Liver (tissue), 3 donors: ENCODE data around the gene ABCA4.

Experiments used
- FOXA1 ChIP-seq: IDR thresholded peaks from 2 replicates; pipeline ENCODE4 v1.6.1; 2016; ENCODE audit warnings: antibody characterized with exemption
- GABPA ChIP-seq, 2 donors: IDR thresholded peaks in 1 of 2; conservative IDR thresholded peaks in 1 of 2; 2 replicates each; pipeline ENCODE4 v1.6.1; 2016; ENCODE audit warnings: antibody characterized with exemption in 2 of 2, mild to moderate bottlenecking in 1 of 2, moderate library complexity in 1 of 2
- HNF4G ChIP-seq: IDR thresholded peaks from 2 replicates; pipeline ENCODE4 v1.6.1; 2016; ENCODE audit warnings: antibody characterized with exemption
- JUND ChIP-seq, 2 donors: IDR thresholded peaks; 2 replicates each; pipeline ENCODE4 v1.6.1; 2016; ENCODE audit warnings: antibody characterized with exemption in 2 of 2
- RAD21 ChIP-seq, 2 donors: IDR thresholded peaks; 2 replicates each; pipeline ENCODE4 v1.6.1; 2016; ENCODE audit warnings: antibody characterized with exemption in 2 of 2, mild to moderate bottlenecking in 2 of 2
- RXRA ChIP-seq, 2 donors: IDR thresholded peaks; 2 replicates each; pipeline ENCODE4 v1.6.1; 2017 to 2018; ENCODE audit warnings: antibody characterized with exemption in 2 of 2, mild to moderate bottlenecking in 1 of 2
- SP1 ChIP-seq: IDR thresholded peaks from 2 replicates; pipeline ENCODE4 v1.6.1; 2018; ENCODE audit warnings: antibody characterized with exemption, mild to moderate bottlenecking
- TAF1 ChIP-seq: conservative IDR thresholded peaks from 2 replicates; pipeline ENCODE4 v1.6.1; 2016; ENCODE audit warnings: antibody characterized with exemption, mild to moderate bottlenecking
- YY1 ChIP-seq: IDR thresholded peaks from 2 replicates; pipeline ENCODE4 v1.6.1; 2016; ENCODE audit warnings: antibody characterized with exemption, mild to moderate bottlenecking
- TF ChIP-seq, protein P1 (sequence below): fragments of 150-350 bp; IDR thresholded peaks from 2 replicates; pipeline ENCODE4 v1.5.1; 2017; ENCODE audit warnings: improper control_type of control experiment, low read depth, low read length; ENCODE audit not compliant: missing input control
- TF ChIP-seq, protein P2 (sequence below): IDR thresholded peaks from 2 replicates; pipeline ENCODE4 v1.6.1; 2016; ENCODE audit warnings: antibody characterized with exemption
- TF ChIP-seq, protein P3 (sequence below): IDR thresholded peaks from 2 replicates; pipeline ENCODE4 v1.6.1; 2016; ENCODE audit warnings: antibody characterized with exemption, mild to moderate bottlenecking
- TF ChIP-seq, protein P4 (sequence below): IDR thresholded peaks from 2 replicates; pipeline ENCODE4 v1.6.1; 2016; ENCODE audit warnings: antibody characterized with exemption
- TF ChIP-seq, protein P5 (sequence below): IDR thresholded peaks from 2 replicates; pipeline ENCODE4 v1.6.1; 2016; ENCODE audit warnings: antibody characterized with exemption
- donor health status: healthy.
- donor health status: healthy.

DNA sequence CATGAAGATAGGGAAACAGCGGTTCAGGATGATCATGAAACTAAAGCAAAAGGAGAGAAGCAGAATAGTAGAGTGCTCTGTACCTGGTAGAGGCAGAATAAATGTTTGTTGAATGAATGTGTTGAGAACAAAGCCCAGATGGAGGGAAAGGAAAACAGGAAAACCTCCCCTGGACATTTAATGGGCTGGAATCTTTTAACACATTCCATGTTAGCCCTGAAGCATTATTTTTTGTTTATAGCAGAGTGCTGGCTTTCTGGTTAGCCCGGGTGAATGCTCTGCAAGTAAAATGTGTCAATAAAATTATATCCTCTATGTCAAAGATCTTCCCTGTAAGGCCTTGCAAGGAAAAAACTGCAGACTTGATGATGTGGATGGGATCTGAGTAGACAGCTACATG lies 60.2 kb downstream of the ABCA4 start:
- TF ChIP-seq FOXA1: no peak
- TF ChIP-seq, protein P1, sequence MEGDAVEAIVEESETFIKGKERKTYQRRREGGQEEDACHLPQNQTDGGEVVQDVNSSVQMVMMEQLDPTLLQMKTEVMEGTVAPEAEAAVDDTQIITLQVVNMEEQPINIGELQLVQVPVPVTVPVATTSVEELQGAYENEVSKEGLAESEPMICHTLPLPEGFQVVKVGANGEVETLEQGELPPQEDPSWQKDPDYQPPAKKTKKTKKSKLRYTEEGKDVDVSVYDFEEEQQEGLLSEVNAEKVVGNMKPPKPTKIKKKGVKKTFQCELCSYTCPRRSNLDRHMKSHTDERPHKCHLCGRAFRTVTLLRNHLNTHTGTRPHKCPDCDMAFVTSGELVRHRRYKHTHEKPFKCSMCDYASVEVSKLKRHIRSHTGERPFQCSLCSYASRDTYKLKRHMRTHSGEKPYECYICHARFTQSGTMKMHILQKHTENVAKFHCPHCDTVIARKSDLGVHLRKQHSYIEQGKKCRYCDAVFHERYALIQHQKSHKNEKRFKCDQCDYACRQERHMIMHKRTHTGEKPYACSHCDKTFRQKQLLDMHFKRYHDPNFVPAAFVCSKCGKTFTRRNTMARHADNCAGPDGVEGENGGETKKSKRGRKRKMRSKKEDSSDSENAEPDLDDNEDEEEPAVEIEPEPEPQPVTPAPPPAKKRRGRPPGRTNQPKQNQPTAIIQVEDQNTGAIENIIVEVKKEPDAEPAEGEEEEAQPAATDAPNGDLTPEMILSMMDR: no peak
- no peak for TF ChIP-seq YY1
- TF ChIP-seq, protein P2, sequence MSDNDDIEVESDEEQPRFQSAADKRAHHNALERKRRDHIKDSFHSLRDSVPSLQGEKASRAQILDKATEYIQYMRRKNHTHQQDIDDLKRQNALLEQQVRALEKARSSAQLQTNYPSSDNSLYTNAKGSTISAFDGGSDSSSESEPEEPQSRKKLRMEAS: no peak
- no peak for TF ChIP-seq SP1
- TF ChIP-seq JUND (IDR thresholded peaks at IDR 0.05): no peak
- no peak for TF ChIP-seq TAF1
- TF ChIP-seq, protein P3, sequence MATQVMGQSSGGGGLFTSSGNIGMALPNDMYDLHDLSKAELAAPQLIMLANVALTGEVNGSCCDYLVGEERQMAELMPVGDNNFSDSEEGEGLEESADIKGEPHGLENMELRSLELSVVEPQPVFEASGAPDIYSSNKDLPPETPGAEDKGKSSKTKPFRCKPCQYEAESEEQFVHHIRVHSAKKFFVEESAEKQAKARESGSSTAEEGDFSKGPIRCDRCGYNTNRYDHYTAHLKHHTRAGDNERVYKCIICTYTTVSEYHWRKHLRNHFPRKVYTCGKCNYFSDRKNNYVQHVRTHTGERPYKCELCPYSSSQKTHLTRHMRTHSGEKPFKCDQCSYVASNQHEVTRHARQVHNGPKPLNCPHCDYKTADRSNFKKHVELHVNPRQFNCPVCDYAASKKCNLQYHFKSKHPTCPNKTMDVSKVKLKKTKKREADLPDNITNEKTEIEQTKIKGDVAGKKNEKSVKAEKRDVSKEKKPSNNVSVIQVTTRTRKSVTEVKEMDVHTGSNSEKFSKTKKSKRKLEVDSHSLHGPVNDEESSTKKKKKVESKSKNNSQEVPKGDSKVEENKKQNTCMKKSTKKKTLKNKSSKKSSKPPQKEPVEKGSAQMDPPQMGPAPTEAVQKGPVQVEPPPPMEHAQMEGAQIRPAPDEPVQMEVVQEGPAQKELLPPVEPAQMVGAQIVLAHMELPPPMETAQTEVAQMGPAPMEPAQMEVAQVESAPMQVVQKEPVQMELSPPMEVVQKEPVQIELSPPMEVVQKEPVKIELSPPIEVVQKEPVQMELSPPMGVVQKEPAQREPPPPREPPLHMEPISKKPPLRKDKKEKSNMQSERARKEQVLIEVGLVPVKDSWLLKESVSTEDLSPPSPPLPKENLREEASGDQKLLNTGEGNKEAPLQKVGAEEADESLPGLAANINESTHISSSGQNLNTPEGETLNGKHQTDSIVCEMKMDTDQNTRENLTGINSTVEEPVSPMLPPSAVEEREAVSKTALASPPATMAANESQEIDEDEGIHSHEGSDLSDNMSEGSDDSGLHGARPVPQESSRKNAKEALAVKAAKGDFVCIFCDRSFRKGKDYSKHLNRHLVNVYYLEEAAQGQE: no peak
- no peak for TF ChIP-seq RAD21 (IDR thresholded peaks at IDR 0.05)
- TF ChIP-seq GABPA (IDR thresholded peaks at IDR 0.05 in 1 of 2, conservative IDR thresholded peaks at IDR 0.05 in 1 of 2): no peak
- TF ChIP-seq HNF4G: no peak
- TF ChIP-seq, protein P4, sequence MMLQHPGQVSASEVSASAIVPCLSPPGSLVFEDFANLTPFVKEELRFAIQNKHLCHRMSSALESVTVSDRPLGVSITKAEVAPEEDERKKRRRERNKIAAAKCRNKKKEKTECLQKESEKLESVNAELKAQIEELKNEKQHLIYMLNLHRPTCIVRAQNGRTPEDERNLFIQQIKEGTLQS: no peak
- TF ChIP-seq RXRA (IDR thresholded peaks at IDR 0.05): no peak
- TF ChIP-seq, protein P5, sequence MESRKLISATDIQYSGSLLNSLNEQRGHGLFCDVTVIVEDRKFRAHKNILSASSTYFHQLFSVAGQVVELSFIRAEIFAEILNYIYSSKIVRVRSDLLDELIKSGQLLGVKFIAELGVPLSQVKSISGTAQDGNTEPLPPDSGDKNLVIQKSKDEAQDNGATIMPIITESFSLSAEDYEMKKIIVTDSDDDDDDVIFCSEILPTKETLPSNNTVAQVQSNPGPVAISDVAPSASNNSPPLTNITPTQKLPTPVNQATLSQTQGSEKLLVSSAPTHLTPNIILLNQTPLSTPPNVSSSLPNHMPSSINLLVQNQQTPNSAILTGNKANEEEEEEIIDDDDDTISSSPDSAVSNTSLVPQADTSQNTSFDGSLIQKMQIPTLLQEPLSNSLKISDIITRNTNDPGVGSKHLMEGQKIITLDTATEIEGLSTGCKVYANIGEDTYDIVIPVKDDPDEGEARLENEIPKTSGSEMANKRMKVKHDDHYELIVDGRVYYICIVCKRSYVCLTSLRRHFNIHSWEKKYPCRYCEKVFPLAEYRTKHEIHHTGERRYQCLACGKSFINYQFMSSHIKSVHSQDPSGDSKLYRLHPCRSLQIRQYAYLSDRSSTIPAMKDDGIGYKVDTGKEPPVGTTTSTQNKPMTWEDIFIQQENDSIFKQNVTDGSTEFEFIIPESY: no peak
